GM18505 (cell line): Measurements from ENCODE around the gene C8G.

Experiments
- ATAC-seq: cut with Tn5 transposase; IDR thresholded peaks from one replicate; pipeline ENCODE4 v1.9.1; 2021; ENCODE audit not compliant: unreplicated experiment
- POLR2A ChIP-seq: IDR thresholded peaks from 4 replicates; pipeline ENCODE4 v1.6.1; 2011; ENCODE audit warnings: borderline replicate concordance; ENCODE audit not compliant: insufficient read depth, insufficient read length; ENCODE audit errors: extremely low read depth

Gene C8G

GRCh38 chr9:136964171-136964689 is 19.2 kb downstream of the C8G start:
- TF ChIP-seq POLR2A, result no peak
- no peak for ATAC-seq

- TF ChIP-seq POLR2A, result no peak
- no peak for ATAC-seq
Observed at GRCh38 chr9:136964833-136965422, 19.9 kb downstream of the C8G start.

- TF ChIP-seq POLR2A, result no peak
- ATAC-seq, result no peak
Observed at GRCh38 chr9:136965771-136966484, 20.9 kb downstream of the C8G start.

- no peak for ATAC-seq
- no peak for TF ChIP-seq POLR2A
Observed at GRCh38 chr9:136968333-136969127, 23.5 kb downstream of the C8G start.

- ATAC-seq, result no peak
- TF ChIP-seq POLR2A, result no peak
Observed at GRCh38 chr9:136969150-136969549, 24.1 kb downstream of the C8G start.

GRCh38 chr9:136969774-136970173 is 24.7 kb downstream of the C8G start:
- no peak for TF ChIP-seq POLR2A

GRCh38 chr9:136970361-136970760 is 25.3 kb downstream of the C8G start:
- TF ChIP-seq POLR2A, result no peak
- ATAC-seq, result no peak

More at GRCh38 chr9:136969774-136970173, 24.7 kb downstream of the C8G start:
- ATAC-seq, result no peak

GRCh38 chr9:136971746-136972145 is 26.7 kb downstream of the C8G start:
- TF ChIP-seq POLR2A, result no peak
- ATAC-seq, result no peak

- TF ChIP-seq POLR2A, result no peak
- ATAC-seq, result no peak
Observed at GRCh38 chr9:136972335-136972734, 27.3 kb downstream of the C8G start.

- ATAC-seq, result no peak
- no peak for TF ChIP-seq POLR2A
Observed at GRCh38 chr9:136972743-136973142, 27.7 kb downstream of the C8G start.

- TF ChIP-seq POLR2A, result no peak
- no peak for ATAC-seq
Observed at GRCh38 chr9:136973618-136974617, 28.9 kb downstream of the C8G start.

- no peak for ATAC-seq
- no peak for TF ChIP-seq POLR2A
Observed at GRCh38 chr9:136974817-136975535, 29.9 kb downstream of the C8G start.

- no peak for ATAC-seq
Observed at GRCh38 chr9:136975644-136976043, 30.6 kb downstream of the C8G start.

More at GRCh38 chr9:136975644-136976043, 30.6 kb downstream of the C8G start:
- TF ChIP-seq POLR2A, result no peak
